HG02759 (cell line): ENCODE measurements around the gene CALHM3.

Experiments
- ATAC-seq: cut with Tn5 transposase; IDR thresholded peaks from one replicate; pipeline ENCODE4 v1.9.1; 2021; ENCODE audit warnings: mild to moderate bottlenecking, moderate library complexity; ENCODE audit not compliant: unreplicated experiment

Gene CALHM3

GRCh38 chr10:103451091-103451813, 27.8 kb downstream of the CALHM3 start:
- ATAC-seq, result no peak

- ATAC-seq, result no peak
Measured at GRCh38 chr10:103450201-103450695, 28.8 kb downstream of the CALHM3 start.

GRCh38 chr10:103449208-103450144, 29.6 kb downstream of the CALHM3 start:
- ATAC-seq, result no peak

DNA sequence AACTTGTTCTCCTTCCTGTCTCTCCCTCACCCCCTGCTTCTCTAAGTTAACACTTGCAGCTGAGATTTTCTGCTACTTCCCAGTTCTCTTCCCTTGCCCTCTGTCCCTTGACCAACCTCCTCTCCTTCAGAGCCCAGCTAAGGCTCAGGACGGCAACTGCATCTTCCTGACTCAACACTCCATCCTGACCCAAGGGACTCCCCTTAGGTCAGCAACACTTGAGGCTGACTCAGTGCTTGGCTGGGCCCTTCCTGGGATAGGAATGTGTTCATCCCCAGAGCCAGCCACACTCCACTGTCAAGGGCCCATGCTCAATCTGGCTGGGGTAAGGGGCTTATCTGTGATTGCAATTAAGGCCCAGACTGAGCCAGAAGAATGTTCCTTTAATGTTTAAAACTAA, 30.3 kb downstream of the CALHM3 start:
- ATAC-seq, result no peak

GRCh38 chr10:103447187-103447586, 31.9 kb downstream of the CALHM3 start:
- ATAC-seq, result no peak

DNA sequence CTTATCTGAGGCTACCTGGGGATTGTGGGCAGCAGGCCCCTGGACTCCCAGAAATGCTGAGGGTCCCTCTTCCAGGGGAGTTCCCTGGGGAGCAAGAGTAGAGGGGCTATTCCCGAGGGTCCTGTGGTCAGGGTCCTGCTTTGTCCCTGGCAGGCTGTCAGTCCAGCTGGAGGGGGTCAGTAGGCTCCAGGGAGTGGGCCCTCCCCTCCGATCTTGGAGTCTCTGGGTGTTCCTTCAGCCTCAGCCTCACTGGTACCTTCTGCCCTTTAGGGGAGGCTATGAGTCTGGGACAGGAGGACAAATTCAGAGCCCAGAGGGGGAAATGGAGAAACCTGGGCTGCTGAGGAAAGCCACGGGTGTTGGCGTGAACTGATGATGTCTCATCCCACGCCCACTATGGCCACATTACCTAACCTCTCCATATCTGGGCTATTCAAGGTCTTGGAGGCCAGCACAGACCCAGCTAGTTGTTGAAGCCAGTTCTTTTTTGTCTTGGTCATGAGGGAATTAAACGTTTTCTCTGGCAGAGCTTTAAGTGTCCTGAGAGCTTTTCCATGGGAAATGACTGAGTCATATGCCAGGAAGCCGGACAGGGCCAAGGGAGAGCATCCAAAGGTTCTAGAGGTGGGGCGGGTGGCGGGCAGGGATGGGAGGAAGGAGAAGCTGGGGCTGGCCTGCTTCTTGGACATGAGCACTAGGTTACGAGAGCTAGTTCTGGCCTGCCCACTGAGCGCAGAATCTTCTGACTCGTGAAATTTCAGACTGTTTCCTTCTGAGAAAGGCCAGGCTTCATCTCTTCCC, 33.1 kb downstream of the CALHM3 start:
- no peak for ATAC-seq

DNA sequence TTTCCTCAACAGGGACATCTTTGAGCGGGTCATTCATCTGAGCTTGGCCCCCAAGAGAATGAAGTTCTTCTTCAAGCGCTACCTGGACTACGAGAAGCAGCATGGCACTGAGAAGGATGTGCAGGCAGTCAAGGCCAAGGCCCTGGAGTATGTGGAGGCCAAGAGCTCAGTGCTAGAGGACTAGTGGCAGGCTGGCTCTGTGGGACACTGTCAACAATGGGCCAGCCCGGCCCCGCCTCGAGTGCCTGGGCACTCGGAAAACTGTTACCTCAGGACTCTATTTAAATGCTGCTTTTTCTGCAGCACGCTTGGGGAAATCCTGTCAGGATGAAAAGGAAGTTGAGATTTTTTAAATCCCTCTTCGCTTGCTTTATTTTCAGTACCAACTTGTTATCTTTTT, 33.7 kb downstream of the CALHM3 start:
- no peak for ATAC-seq

DNA sequence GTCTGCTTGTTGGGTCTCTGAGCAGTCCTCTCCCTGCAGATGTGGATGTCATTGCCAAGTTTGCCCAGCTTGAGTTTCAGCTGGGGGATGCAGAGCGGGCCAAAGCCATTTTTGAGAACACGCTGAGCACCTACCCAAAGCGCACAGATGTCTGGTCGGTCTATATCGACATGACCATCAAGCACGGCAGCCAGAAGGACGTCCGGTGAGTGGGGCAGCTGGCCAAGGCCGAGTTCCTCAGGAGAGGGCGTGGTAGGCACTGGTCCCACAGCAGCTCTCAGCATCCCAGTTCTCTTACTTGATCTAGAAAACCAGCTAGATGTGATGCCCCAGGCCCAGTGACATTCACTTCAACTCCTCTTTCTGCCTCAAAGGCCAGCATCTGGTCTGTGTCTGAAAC, 34.6 kb downstream of the CALHM3 start:
- no peak for ATAC-seq

DNA sequence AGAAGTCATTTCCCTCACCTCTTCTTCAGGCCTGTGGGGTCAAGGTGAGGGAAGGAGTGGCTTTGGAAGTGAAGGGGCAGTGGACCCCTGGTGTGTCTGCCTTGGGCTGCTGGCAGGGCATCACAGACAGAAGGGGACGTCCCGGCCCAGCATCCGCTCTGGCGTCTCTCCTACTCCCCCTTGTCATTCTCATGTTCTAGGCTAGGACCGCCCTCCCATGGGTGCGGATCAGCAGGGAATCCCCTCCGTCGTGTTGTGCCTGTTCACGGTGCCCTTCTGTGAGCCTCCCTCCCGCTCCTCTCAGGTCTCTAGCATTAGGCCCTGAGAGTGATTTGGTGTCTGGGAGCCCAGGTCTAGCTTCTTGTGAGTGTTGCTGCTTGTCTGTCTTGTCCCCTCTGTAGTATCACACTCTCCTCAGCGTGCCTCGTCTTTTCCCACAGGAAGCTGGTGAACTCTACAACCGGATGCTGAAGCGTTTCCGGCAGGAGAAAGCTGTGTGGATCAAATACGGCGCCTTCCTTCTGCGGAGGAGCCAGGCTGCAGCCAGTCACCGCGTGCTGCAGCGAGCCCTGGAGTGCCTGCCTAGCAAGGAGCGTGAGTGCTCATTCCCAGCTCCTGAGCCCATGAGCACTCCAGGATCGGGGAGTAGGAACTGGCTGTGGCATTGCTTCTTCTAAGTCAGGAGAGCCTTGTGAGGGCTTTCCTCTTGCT, 35.4 kb downstream of the CALHM3 start:
- ATAC-seq, result no peak

DNA sequence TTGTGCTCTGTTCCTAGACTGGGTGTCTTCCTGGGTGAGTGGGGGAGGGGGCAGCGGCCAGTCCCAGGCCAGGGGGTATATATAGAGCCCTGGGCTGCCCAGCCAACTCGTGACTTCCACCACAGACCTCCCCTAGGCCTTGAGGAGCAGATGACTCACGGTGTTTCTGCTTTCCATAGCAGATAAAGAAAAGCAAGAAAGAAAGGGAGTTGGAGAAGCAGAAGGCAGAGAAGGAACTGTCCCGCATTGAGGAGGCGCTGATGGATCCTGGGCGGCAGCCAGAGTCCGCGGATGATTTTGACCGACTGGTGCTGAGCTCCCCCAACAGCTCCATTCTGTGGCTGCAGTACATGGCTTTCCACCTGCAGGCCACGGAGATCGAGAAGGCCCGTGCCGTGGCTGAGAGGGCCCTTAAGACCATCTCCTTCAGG, 37.0 kb downstream of the CALHM3 start:
- ATAC-seq, result no peak

DNA sequence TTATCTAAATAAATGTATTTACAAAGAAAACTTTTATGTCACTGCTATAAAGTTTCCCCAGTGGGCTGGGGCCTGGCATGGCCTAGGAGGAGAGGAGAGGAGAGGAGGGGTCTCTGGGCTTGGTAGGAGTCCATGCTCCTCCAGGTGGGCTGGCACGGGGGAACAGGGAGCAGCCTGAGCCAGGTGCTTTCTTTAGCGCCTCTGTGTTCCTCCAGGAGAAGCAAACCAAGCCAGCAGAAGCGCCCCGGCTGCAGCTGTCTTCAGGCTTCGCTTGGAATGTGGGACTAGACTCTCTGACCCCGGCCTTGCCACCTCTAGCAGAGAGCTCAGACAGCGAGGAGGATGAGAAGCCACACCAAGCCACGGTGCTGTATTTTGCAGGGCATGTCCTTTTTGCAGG, 37.4 kb downstream of the CALHM3 start:
- ATAC-seq, result no peak

DNA sequence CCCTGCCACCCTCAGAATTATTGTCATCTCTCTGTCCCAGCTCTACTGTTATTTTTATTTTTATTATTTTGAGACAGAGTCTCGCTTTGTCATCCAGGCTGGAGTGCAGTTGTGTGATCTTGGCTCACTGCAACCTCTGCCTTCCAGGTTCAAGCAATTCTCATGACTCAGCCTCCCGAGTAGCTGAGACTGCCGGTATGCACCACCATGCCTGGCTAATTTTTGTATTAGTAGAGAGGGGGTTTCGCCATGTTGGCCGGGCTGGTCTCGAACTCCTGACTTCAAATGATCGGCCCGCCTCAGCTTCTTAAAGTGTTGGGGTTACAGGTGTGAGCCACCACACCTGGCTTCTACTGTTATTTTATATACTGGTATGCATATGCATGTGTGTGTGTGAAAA, 37.8 kb downstream of the CALHM3 start:
- ATAC-seq, result no peak

DNA sequence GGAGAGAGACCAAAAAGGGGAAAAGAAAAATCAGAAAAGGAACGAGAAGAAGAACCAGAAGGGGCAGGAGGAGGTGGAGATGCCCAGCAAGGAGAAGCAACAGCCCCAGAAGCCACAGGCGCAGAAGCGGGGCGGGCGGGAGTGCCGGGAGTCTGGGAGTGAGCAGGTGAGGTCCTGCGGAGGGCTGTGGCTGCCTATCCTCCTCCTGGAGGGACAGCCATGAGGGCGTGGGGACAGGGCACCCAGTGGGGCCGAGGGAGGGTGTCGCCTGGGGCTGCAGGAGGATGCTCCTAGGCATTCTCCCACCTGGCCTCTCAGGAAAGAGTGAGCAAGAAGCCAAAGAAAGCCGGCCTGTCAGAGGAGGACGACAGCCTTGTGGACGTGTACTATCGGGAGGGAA, 38.6 kb downstream of the CALHM3 start:
- ATAC-seq, result no peak

- no peak for ATAC-seq
Measured at GRCh38 chr10:103439776-103440175, 39.3 kb downstream of the CALHM3 start.

GRCh38 chr10:103433858-103434257, 45.2 kb downstream of the CALHM3 start:
- ATAC-seq, result no peak

GRCh38 chr10:103431902-103432301, 47.1 kb downstream of the CALHM3 start:
- ATAC-seq, result no peak

- ATAC-seq, result no peak
Measured at GRCh38 chr10:103429647-103430046, 49.4 kb downstream of the CALHM3 start.

GRCh38 chr10:103428989-103429643, 49.9 kb downstream of the CALHM3 start:
- ATAC-seq, result no peak

DNA sequence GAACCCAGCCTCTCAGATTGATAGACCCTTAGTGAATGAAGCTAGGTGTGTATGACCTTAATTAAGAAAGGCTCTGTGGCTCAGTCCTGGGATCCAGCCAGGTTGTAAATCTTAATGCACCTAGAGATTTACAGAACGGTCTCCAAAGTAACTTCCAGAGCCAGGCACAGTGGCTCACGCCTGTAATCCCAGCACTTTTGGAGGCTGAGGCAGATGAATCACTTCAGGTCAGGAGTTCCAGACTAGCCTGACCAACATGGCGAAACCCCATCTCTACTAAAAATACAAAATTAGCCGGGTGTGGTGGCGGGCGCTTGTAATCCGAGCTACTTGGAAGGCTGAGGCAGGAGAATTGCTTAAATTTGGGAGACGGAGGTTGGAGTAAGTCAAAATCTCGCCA, 51.2 kb downstream of the CALHM3 start:
- no peak for ATAC-seq

- no peak for ATAC-seq
Measured at GRCh38 chr10:103423748-103424147, 55.3 kb downstream of the CALHM3 start.
